ES-I3 (cell line): ENCODE data around the gene CCNQ.

Source experiments
- H3K36me3 ChIP-seq: 2 replicates; pipeline ENCODE4 v1.6.1; 2013; ENCODE audit warnings: mild to moderate bottlenecking, low read length, control low read depth, moderate library complexity; ENCODE audit not compliant: insufficient read depth
- H3K4me1 ChIP-seq: 2 replicates; pipeline ENCODE4 v1.6.1; 2013; ENCODE audit warnings: mild to moderate bottlenecking, control low read depth, low read length; ENCODE audit not compliant: insufficient read depth
- H3K9ac ChIP-seq: 2 replicates; pipeline ENCODE4 v1.6.1; 2013; ENCODE audit warnings: low read depth, mild to moderate bottlenecking, low read length, moderate library complexity
- H3K9me3 ChIP-seq: 2 replicates; pipeline ENCODE4 v1.6.1; 2013; ENCODE audit warnings: mild to moderate bottlenecking, low read length, moderate library complexity; ENCODE audit not compliant: control insufficient read depth, insufficient read depth

CCNQ gene

GRCh38 chrX:153587342-153587741 lies 11.6 kb downstream of the CCNQ start:
- H3K9me3 ChIP-seq: no peaks in the 10 kb centered on the region
- H3K9ac ChIP-seq: no peak overlapping the region
- H3K4me1 ChIP-seq: no peaks in the 10 kb centered on the region
- H3K36me3 ChIP-seq: no peaks in the 10 kb centered on the region

- Histone ChIP-seq H3K9me3 (no peaks in the 10 kb centered on the region), H3K4me1 (no peaks in the 10 kb centered on the region), H3K9ac (no peak overlapping the region), H3K36me3 (no peaks in the 10 kb centered on the region)
Observed at GRCh38 chrX:153585827-153586226, 13.1 kb downstream of the CCNQ start.

- Histone ChIP-seq H3K4me1 (peaks cover 6% of the 10 kb centered on the region; the same call in 1 of the 2 replicates), H3K9me3 (no peaks in the 10 kb centered on the region), H3K9ac (no peak overlapping the region), H3K36me3 (no peaks in the 10 kb centered on the region)
Observed at GRCh38 chrX:153583433-153583832, 15.5 kb downstream of the CCNQ start.

- Histone ChIP-seq H3K4me1 (peaks cover 7% of the 10 kb centered on the region; the same call in 1 of the 2 replicates), H3K36me3 (no peaks in the 10 kb centered on the region)
Observed at GRCh38 chrX:153582896-153583295, 16.0 kb downstream of the CCNQ start.

GRCh38 chrX:153580700-153581386 lies 18.1 kb downstream of the CCNQ start:
- Histone ChIP-seq H3K9me3 (no peaks in the 10 kb centered on the region), H3K36me3 (no peaks in the 10 kb centered on the region), H3K4me1 (peaks cover 7% of the 10 kb centered on the region; the same call in 1 of the 2 replicates), H3K9ac (no peak overlapping the region)

More at GRCh38 chrX:153582896-153583295, 16.0 kb downstream of the CCNQ start:
- no peak overlapping the region for H3K9ac ChIP-seq
- no peaks in the 10 kb centered on the region for H3K9me3 ChIP-seq

GRCh38 chrX:153578889-153579288 lies 20.1 kb downstream of the CCNQ start:
- no peaks in the 10 kb centered on the region for H3K36me3 ChIP-seq
- H3K4me1 ChIP-seq: peaks cover 7% of the 10 kb centered on the region; the same call in 1 of the 2 replicates
- no peaks in the 10 kb centered on the region for H3K9me3 ChIP-seq
- no peak overlapping the region for H3K9ac ChIP-seq

GRCh38 chrX:153578200-153578835 lies 20.6 kb downstream of the CCNQ start:
- no peak overlapping the region for H3K9ac ChIP-seq
- no peaks in the 10 kb centered on the region for H3K9me3 ChIP-seq
- peaks cover 7% of the 10 kb centered on the region; the same call in 1 of the 2 replicates for H3K4me1 ChIP-seq
- no peaks in the 10 kb centered on the region for H3K36me3 ChIP-seq

- Histone ChIP-seq H3K36me3 (no peaks in the 10 kb centered on the region), H3K4me1 (peaks cover 7% of the 10 kb centered on the region; the same call in 1 of the 2 replicates), H3K9ac (no peak overlapping the region), H3K9me3 (no peaks in the 10 kb centered on the region)
Observed at GRCh38 chrX:153576961-153577360, 22.0 kb downstream of the CCNQ start.

- Histone ChIP-seq H3K9ac (no peak overlapping the region), H3K4me1 (peaks cover 7% of the 10 kb centered on the region; the same call in 1 of the 2 replicates), H3K36me3 (no peaks in the 10 kb centered on the region), H3K9me3 (no peaks in the 10 kb centered on the region)
Observed at GRCh38 chrX:153576239-153576870, 22.6 kb downstream of the CCNQ start.

GRCh38 chrX:153573984-153574383 lies 25.0 kb downstream of the CCNQ start:
- peaks cover 6% of the 10 kb centered on the region; the same call in 1 of the 2 replicates for H3K4me1 ChIP-seq
- no peaks in the 10 kb centered on the region for H3K9me3 ChIP-seq
- no peak overlapping the region for H3K9ac ChIP-seq
- H3K36me3 ChIP-seq: no peaks in the 10 kb centered on the region

GRCh38 chrX:153572601-153573000 lies 26.3 kb downstream of the CCNQ start:
- H3K4me1 ChIP-seq: peaks cover 2% of the 10 kb centered on the region; the same call in 1 of the 2 replicates
- no peaks in the 10 kb centered on the region for H3K9me3 ChIP-seq

GRCh38 chrX:153571534-153571908 lies 27.4 kb downstream of the CCNQ start:
- Histone ChIP-seq H3K4me1 (peaks cover 2% of the 10 kb centered on the region; the same call in 1 of the 2 replicates), H3K9me3 (no peaks in the 10 kb centered on the region), H3K36me3 (no peaks in the 10 kb centered on the region), H3K9ac (no peak overlapping the region)

More at GRCh38 chrX:153572601-153573000, 26.3 kb downstream of the CCNQ start:
- no peak overlapping the region for H3K9ac ChIP-seq
- H3K36me3 ChIP-seq: no peaks in the 10 kb centered on the region

GRCh38 chrX:153569475-153569874 lies 29.5 kb downstream of the CCNQ start:
- Histone ChIP-seq H3K36me3 (no peaks in the 10 kb centered on the region), H3K9ac (no peak overlapping the region), H3K4me1 (peaks cover 2% of the 10 kb centered on the region; the same call in 1 of the 2 replicates), H3K9me3 (no peaks in the 10 kb centered on the region)

- Histone ChIP-seq H3K36me3 (no peaks in the 10 kb centered on the region), H3K9ac (no peak overlapping the region), H3K9me3 (no peaks in the 10 kb centered on the region), H3K4me1 (peaks cover 2% of the 10 kb centered on the region; the same call in 1 of the 2 replicates)
Observed at GRCh38 chrX:153568451-153569011, 30.4 kb downstream of the CCNQ start.
